Nephron progenitor cell (in vitro differentiated cells): ENCODE data around the gene TBC1D13.

Experiments used
- DNase-seq: peaks from one replicate; pipeline ENCODE4 v3.0.0; 2021
- H3K27ac Mint-ChIP-seq: 2 replicates; pipeline ENCODE4 v1.8.0; 2021; ENCODE audit warnings: mild to moderate bottlenecking, moderate library complexity, mixed read lengths
- H3K27me3 Mint-ChIP-seq: 2 replicates; pipeline ENCODE4 v1.8.0; 2021; ENCODE audit warnings: mild to moderate bottlenecking, low read depth, mixed read lengths; ENCODE audit not compliant: poor library complexity
- H3K36me3 Mint-ChIP-seq: 2 replicates; pipeline ENCODE4 v1.8.0; 2021; ENCODE audit warnings: low read depth, mixed read lengths
- H3K4me1 Mint-ChIP-seq: 2 replicates; pipeline ENCODE4 v1.8.0; 2021; ENCODE audit warnings: mixed read lengths
- H3K4me3 Mint-ChIP-seq: 2 replicates; pipeline ENCODE4 v1.8.0; 2021; ENCODE audit warnings: mild to moderate bottlenecking, moderate library complexity, mixed read lengths
- H3K9me3 Mint-ChIP-seq: 2 replicates; pipeline ENCODE4 v1.8.0; 2021; ENCODE audit warnings: mild to moderate bottlenecking, moderate library complexity, mixed read lengths
- TF ChIP-seq, protein P1 (sequence below): fragments of 200-600 bp; sonication (generic); IDR thresholded peaks from 2 replicates; pipeline ENCODE4 v1.5.0; 2021; ENCODE audit warnings: antibody characterized with exemption

Gene TBC1D13

GRCh38 chr9:128821584-128822406 is 34.7 kb downstream of the TBC1D13 start:
- no peak overlapping the region for H3K4me3 Mint-ChIP-seq
- peaks cover 10% of the 10 kb centered on the region for H3K4me1 Mint-ChIP-seq
- no peak overlapping the region for H3K27ac Mint-ChIP-seq
- peaks cover 11% of the 10 kb centered on the region for H3K27me3 Mint-ChIP-seq
- peaks cover 15% of the 10 kb centered on the region for H3K36me3 Mint-ChIP-seq
- H3K9me3 Mint-ChIP-seq, result no peaks in the 10 kb centered on the region
- DNase-seq, result no peak
- TF ChIP-seq, protein P1, sequence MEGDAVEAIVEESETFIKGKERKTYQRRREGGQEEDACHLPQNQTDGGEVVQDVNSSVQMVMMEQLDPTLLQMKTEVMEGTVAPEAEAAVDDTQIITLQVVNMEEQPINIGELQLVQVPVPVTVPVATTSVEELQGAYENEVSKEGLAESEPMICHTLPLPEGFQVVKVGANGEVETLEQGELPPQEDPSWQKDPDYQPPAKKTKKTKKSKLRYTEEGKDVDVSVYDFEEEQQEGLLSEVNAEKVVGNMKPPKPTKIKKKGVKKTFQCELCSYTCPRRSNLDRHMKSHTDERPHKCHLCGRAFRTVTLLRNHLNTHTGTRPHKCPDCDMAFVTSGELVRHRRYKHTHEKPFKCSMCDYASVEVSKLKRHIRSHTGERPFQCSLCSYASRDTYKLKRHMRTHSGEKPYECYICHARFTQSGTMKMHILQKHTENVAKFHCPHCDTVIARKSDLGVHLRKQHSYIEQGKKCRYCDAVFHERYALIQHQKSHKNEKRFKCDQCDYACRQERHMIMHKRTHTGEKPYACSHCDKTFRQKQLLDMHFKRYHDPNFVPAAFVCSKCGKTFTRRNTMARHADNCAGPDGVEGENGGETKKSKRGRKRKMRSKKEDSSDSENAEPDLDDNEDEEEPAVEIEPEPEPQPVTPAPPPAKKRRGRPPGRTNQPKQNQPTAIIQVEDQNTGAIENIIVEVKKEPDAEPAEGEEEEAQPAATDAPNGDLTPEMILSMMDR, result no peak

- H3K9me3 Mint-ChIP-seq, result no peaks in the 10 kb centered on the region
- peaks cover 10% of the 10 kb centered on the region for H3K4me1 Mint-ChIP-seq
- H3K27me3 Mint-ChIP-seq, result peaks cover 11% of the 10 kb centered on the region
- no peak overlapping the region for H3K4me3 Mint-ChIP-seq
- TF ChIP-seq, protein P1, result no peak
- H3K27ac Mint-ChIP-seq, result no peak overlapping the region
- no peak for DNase-seq
- H3K36me3 Mint-ChIP-seq, result peaks cover 15% of the 10 kb centered on the region
These were observed 35.5 kb downstream of the TBC1D13 start for GRCh38 chr9:128822407-128823042.

GRCh38 chr9:128823362-128823902 is 36.4 kb downstream of the TBC1D13 start:
- no peak overlapping the region for H3K27ac Mint-ChIP-seq
- H3K9me3 Mint-ChIP-seq, result no peaks in the 10 kb centered on the region
- H3K4me3 Mint-ChIP-seq, result no peak overlapping the region
- DNase-seq, result no peak
- H3K4me1 Mint-ChIP-seq, result peaks cover 18% of the 10 kb centered on the region
- TF ChIP-seq, protein P1, result no peak
- peaks cover 11% of the 10 kb centered on the region for H3K27me3 Mint-ChIP-seq
- H3K36me3 Mint-ChIP-seq, result peaks cover 16% of the 10 kb centered on the region

DNA sequence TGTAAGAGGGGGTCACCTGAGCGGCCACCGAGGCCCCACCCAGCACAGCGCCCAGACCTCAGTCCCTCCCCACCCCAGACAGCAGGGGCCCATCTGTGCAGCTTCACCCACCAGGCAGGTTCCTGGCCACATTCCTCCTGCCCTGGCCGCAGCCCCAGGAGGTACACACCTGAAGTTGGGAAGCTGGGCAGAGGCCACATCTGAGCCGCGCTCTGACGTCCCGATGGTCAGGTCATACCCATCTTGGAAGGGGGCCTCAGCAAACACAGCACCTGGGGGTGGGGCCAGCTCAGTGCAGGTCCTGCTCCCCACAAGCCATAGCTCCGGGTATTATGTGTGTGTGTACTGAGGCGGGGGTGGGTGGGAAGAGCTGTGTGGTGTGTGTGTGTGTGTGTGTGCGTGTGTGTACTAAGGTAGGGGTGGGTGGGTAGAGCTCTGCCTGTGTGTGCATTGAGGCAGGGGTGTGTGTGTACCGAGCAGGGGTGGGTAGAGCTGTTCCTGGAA is 36.9 kb downstream of the TBC1D13 start:
- Mint-ChIP-seq H3K4me1 (peaks cover 23% of the 10 kb centered on the region), H3K9me3 (no peaks in the 10 kb centered on the region), H3K36me3 (peaks cover 21% of the 10 kb centered on the region), H3K27me3 (peaks cover 11% of the 10 kb centered on the region), H3K4me3 (no peak overlapping the region), H3K27ac (no peak overlapping the region)
- TF ChIP-seq, protein P1, result no peak
- DNase-seq, result no peak

GRCh38 chr9:128824911-128825310 is 37.9 kb downstream of the TBC1D13 start:
- no peak overlapping the region for H3K27ac Mint-ChIP-seq

More at GRCh38 chr9:128824911-128825310, 37.9 kb downstream of the TBC1D13 start:
- DNase-seq, result no peak
- H3K27me3 Mint-ChIP-seq, result peaks cover 4% of the 10 kb centered on the region
- peaks cover 17% of the 10 kb centered on the region for H3K4me1 Mint-ChIP-seq
- no peaks in the 10 kb centered on the region for H3K9me3 Mint-ChIP-seq
- no peak overlapping the region for H3K4me3 Mint-ChIP-seq
- TF ChIP-seq, protein P1, result no peak
- H3K36me3 Mint-ChIP-seq, result peaks cover 23% of the 10 kb centered on the region
